ENCODE data around the gene RPUSD2.

The RPUSD2 gene, protein sequence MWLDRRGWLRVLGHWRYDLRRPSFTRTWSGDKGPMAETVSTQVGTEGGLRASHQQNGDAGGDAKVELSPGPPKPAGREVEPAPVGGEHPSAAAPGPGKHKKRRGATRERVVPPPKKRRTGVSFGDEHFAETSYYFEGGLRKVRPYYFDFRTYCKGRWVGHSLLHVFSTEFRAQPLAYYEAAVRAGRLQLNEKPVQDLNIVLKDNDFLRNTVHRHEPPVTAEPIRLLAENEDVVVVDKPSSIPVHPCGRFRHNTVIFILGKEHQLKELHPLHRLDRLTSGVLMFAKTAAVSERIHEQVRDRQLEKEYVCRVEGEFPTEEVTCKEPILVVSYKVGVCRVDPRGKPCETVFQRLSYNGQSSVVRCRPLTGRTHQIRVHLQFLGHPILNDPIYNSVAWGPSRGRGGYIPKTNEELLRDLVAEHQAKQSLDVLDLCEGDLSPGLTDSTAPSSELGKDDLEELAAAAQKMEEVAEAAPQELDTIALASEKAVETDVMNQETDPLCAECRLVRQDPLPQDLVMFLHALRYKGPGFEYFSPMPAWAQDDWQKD

DNA sequence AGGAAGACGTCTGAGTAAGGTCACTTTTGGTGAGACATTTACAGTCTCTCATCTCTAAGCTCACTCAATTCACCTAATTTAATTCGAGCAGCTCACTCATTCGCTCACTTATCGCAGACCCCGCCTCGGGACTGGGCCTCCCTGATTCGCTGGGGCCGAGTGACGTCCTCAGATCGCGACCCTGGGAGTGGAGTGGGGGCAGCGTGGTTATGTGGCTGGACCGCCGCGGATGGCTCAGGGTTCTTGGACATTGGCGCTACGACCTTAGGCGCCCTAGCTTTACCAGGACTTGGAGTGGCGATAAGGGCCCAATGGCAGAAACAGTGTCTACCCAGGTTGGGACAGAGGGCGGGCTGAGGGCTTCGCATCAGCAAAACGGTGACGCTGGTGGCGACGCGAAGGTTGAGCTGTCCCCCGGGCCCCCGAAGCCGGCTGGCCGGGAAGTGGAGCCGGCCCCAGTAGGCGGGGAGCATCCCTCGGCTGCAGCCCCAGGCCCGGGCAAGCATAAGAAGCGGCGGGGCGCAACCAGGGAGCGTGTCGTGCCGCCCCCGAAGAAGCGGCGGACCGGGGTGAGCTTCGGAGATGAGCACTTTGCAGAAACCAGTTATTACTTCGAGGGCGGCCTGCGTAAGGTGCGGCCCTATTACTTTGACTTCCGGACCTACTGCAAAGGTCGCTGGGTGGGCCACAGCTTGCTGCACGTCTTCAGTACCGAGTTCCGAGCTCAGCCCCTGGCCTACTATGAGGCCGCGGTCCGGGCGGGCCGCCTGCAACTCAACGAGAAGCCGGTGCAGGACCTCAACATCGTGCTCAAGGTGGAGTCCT is at the start of gene RPUSD2:
TSS of gene RPUSD2 (plus strand) at position 171 of the 825 bp plus-strand sequence. CDS start at position 210, 39 bp downstream.
- TF ChIP-seq, protein P1, sequence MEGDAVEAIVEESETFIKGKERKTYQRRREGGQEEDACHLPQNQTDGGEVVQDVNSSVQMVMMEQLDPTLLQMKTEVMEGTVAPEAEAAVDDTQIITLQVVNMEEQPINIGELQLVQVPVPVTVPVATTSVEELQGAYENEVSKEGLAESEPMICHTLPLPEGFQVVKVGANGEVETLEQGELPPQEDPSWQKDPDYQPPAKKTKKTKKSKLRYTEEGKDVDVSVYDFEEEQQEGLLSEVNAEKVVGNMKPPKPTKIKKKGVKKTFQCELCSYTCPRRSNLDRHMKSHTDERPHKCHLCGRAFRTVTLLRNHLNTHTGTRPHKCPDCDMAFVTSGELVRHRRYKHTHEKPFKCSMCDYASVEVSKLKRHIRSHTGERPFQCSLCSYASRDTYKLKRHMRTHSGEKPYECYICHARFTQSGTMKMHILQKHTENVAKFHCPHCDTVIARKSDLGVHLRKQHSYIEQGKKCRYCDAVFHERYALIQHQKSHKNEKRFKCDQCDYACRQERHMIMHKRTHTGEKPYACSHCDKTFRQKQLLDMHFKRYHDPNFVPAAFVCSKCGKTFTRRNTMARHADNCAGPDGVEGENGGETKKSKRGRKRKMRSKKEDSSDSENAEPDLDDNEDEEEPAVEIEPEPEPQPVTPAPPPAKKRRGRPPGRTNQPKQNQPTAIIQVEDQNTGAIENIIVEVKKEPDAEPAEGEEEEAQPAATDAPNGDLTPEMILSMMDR (IDR thresholded peaks at IDR 0.05; ENCODE audit: borderline replicate concordance, control extremely low read depth, extremely low read depth, insufficient read depth, missing control alignments) = no peak
- in situ Hi-C loops (cut with MboI; ENCODE audit: low sequenced_read_pairs, unreplicated experiment) = no loop called here
- peak; percentile 95 for DNase-seq (ENCODE audit: low spot score)

DNA sequence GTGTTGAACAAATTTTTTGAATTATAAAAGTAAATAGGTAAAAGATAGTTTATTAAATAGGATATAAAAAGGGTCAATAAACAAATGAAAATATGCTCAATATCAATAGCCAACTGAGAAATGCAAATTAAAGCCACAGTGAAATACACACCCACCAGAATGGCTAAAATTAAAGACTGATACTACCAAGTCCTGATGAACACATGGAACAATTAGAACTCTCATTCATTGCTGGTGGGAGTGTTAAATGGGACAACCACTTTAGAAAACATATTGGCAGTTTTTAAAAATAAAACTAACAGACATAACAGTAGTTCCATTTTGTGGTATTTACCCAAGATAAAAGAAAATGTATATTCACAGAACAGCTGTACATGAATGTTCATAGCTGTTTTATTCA is 45.5 kb upstream of the RPUSD2 start:
- TF ChIP-seq, protein P1 (IDR thresholded peaks at IDR 0.05; ENCODE audit: borderline replicate concordance, control extremely low read depth, extremely low read depth, insufficient read depth, missing control alignments) = no peak
- no peak for DNase-seq (ENCODE audit: low spot score)
- in situ Hi-C loops (cut with MboI; ENCODE audit: low sequenced_read_pairs, unreplicated experiment) = no loop called here

DNA sequence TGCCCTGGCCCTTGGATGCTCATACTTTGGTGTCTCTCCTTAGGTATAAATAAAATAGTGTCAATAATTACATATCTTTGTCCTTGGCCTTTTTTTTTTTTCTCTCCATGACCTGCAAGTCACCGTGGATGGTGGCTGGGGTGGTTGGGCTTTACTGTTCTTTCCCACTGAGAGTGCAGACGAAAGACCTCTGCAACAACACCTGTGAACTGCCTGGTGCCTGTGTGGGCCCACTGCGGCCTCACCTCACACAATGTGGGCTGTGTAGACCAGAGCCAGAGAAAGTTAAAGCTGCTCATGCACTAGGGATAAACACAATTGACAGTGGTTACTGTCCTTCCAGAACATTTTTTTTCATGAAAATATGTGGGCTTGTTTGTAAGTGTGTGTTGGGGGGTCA is 43.2 kb upstream of the RPUSD2 start:
- in situ Hi-C loops (cut with MboI; ENCODE audit: low sequenced_read_pairs, unreplicated experiment) = no loop called here
- DNase-seq (ENCODE audit: low spot score) = no peak
- TF ChIP-seq, protein P1 (IDR thresholded peaks at IDR 0.05; ENCODE audit: borderline replicate concordance, control extremely low read depth, extremely low read depth, insufficient read depth, missing control alignments) = no peak

DNA sequence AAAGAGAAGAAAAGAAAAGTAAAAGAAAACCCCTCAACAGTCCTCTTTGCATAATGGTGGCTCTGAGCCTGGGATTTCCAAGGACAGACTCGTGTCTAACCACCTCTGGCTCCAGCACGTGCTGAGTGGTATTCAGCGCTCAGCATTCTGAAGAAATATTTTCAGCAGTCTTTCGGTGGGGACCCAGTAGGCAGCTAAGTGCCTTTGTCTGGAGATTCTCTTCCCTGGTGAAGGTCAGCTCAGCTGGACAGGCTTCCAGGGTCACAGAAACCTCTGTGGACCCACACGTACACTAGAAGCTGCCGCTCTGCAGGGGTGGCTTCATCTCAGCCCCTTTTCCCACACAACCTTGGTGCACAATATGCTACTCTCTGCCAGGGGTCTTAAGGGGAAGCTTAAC is 40.3 kb upstream of the RPUSD2 start:
- DNase-seq (ENCODE audit: low spot score) = no peak
- TF ChIP-seq, protein P1 (IDR thresholded peaks at IDR 0.05; ENCODE audit: borderline replicate concordance, control extremely low read depth, extremely low read depth, insufficient read depth, missing control alignments) = no peak
- in situ Hi-C loops (cut with MboI; ENCODE audit: low sequenced_read_pairs, unreplicated experiment) = no loop called here

DNA sequence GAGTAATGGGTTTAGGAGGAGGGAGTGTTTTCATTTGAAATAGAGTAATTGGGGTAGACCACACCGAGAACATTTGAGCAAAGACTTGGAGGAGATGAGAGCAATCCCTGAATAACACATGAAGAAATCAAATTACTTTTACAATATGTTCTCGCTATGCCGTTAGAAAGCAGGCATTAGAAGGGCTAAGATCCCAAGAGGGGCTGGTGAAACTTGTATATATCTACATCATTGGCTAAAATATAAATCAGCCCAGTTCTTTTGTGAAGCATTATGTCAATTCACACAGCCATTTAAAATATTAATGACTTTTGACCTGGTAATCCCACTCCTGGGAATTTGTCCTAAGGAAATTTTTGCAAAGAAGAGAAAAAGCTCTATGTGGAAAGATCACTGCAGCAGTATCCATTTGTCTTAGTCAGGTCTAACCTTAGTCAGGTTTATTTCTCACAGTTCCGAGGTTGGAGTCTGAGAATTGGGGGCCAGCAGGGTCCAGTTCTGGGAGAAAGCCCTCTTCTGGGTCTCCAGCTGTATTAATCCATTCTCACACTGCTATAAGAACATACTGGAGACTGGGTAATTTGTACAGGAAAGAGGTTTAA is 35.2 kb upstream of the RPUSD2 start:
- in situ Hi-C loops (cut with MboI; ENCODE audit: low sequenced_read_pairs, unreplicated experiment) = no loop called here
- TF ChIP-seq, protein P1 (IDR thresholded peaks at IDR 0.05; ENCODE audit: borderline replicate concordance, control extremely low read depth, extremely low read depth, insufficient read depth, missing control alignments) = no peak
- no peak for DNase-seq (ENCODE audit: low spot score)

DNA sequence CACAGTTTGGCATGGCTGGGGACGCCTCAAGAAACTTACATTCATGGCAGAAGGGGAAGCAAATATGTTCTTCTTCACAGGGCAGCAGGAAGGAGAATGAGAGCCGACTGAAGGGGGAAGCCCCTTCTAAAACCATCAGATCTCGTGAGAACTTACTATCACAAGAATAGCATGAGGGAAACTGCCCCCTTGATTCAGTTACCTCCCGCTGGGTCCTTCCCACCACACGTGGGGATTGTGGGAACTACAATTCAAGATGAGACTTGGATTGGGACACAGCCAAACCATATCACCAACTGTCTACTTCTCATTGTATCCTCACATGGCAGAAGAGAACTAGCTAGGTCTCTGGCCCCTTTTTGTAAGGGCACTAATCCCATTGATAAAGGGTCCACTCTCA is 34.7 kb upstream of the RPUSD2 start:
- TF ChIP-seq, protein P1 (IDR thresholded peaks at IDR 0.05; ENCODE audit: borderline replicate concordance, control extremely low read depth, extremely low read depth, insufficient read depth, missing control alignments) = no peak
- DNase-seq (ENCODE audit: low spot score) = no peak
- in situ Hi-C loops (cut with MboI; ENCODE audit: low sequenced_read_pairs, unreplicated experiment) = no loop called here
